ENCODE results near the gene C16orf96.

C16orf96 gene

DNA sequence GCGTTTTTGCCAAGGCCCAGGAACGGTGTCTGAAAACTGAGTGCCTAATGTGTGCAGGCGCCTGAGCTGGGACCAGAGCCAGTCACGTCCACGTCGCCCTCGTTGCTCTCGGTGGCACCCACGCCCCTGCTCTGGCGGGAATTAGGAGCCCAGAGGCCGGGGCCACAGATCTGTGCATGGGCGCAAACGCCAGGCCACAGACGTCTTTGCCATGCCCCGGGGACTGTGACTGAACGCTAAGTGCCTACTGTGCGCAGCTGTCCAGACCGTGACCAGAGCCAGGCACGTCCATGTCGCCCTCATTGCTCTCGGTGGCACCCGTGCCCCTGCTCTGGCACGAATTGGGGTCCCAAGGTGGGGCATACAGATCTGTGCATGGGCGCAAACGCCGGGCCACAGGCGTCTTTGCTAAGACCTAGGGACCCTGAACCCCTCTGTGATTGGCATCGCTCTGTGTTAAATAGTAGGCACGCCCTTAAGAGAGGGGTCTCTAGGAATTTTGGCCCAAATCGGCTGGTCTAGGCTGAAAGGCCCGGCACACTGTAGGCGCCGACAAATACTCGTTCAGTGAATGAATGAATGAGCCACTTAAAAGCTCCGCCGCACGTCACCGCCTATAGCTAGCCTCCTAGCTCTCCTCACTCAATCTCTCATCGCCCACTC, 59.4 kb downstream of the C16orf96 start:
- in situ Hi-C loops (cut with MboI; ENCODE audit: low sequenced_read_pairs), result no loop called here

DNA sequence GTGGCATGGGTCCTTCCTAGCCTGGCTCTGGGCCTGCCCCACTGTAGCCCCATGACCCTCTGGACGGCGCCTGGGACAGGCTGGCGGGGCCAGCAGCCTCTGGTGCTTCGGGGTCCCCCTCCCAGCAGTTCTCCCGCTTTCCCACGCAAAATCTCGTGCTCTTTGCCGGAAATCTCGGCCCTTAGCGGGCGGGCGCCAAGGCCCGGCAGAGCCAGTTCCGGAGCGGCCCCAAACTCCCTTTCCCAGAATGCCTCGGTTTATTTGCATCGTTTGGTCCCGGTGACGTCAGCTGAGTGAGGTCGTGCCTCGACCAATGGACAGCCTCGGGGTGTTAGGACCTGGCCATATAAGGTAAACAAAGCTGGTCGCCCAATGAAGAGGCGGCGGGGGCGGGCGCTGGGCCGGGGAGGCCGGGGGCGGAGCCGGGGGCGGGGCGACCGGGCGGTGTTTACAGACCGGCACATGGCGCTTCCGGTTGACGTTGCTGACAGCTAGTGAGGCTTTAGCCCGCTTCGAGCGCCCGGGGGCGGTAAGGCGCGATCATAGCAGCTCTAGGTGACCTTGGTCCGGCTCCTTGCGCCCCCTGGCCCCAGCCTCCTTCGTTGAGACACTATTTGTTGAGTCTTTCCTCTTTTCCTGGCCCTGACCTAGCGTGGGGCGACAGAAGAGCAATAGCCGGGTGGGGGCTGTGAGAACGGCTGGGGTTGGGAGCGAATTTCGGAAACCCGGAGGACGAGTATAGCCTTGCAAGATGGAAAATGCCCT, 60.1 kb downstream of the C16orf96 start:
- in situ Hi-C loops (cut with MboI; ENCODE audit: low sequenced_read_pairs), result no loop called here

DNA sequence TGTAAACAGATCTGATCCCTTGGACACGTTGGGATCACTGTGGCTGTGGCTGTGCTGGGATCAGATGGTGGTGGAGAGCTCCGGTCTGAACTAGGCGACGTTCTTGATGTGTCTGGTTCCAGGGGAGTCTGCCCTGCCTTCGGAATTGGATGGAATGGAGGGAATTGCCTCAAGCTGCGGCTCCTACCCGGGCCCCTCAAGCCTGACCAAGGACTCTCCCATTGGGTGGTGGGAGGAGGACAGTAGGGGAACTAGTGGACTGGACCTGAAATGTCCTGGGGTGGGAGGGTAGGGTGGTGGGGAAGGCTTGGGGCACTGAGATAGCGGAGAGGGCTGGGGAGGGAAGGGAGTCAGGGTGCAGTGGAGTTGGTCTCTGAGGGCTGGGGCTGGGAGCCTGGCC, 61.7 kb downstream of the C16orf96 start:
- in situ Hi-C loops (cut with MboI; ENCODE audit: low sequenced_read_pairs), result no loop called here

DNA sequence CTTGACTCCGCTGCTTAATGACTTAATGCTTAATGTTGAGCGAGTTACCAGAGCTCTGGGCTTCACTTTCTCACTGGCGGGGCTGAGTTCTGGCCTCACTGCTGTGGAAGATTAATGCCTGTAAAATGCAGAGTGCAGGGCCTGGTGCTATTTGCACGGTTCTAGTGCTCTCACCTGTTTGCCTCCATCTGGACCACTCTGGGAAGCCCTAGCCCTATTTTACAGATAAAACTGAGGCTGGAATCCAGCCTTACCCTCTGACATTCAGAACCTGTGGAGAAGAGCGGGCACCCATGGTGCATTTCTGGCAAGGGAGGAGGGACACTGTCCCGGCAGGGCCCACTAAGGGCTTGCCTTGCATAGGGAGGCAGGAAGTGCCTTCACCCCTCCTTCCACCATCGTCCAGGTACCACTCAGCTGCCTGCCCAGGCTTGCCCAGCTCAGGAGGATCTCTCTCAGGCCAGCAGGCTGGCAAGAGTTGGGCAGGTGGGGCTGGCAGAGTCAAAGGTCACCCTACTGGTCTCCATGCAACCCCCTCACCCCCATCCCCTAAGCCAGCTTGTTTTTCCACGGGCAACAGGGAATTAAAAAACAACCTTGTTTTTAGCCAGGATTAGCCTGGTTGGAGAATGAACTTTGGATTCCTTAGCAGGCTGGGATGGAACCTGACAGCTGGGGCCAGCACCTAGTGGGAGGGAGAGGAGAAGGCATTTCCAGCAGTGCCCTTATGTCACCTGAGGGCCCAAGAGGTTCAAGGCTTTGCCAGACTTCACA, 62.7 kb downstream of the C16orf96 start:
- in situ Hi-C loops (cut with MboI; ENCODE audit: low sequenced_read_pairs), result no loop called here

DNA sequence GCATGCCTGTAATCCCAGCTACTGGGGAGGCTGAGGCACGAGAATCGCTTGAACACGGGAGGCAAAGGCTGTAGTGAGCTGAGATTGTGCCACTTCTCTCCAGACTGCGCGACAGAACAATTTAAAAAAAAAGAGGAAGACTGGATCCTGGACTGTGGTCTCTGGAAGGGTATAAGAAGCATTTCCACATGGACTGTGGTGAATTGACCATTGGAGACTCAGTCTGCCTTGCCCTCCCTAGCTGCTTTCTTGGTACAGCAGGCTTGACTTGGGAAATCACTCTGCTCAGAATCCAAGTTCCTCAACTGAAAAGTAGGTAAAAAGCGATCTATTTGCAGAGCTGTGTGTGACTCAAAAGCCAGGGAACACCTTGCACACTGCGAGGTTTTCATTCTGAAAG, 67.5 kb downstream of the C16orf96 start:
- in situ Hi-C loops (cut with MboI; ENCODE audit: low sequenced_read_pairs), result no loop called here

DNA sequence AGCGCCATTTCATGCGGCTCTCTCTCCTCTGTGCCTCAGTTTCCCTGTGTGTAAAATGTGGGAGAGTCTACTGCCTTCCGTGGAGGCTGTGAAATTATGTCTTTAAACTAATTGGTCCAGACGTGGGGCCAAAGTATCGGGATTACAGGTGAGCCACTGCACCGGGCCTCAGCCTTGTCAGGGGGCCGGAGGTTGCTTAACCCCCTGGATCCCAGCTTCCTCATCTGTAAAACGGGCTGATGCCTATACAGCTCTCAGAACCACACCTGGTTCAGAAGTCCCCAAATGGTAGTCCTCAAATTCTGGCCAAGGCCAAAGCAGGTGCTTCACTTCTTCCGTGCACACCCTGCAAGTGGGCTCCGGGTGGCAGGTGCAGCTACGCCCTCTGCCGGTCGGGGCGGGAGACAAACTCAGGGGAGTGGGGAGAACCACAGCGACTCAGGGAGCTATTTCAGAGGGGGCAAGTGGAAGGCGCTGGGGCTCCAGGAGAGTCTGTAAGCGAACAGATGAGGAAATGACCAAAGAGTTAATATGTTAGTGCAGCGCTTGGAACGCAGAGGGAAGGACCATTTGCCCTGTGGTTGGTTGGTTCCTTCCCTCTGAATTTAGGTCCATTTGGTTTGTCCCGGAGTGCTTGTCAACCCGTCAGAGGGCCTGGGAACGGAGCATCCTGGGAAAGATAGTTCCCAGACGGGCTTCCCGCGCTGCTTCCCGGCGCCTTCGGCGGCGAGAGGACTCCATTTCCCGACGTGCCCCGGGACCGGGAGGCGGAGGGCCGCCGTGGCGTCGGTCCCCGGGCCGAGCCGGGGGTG, 68.1 kb downstream of the C16orf96 start, which contains the start of gene MGRN1:
TSS of gene MGRN1 (plus strand) at position 812 of the 812 bp plus-strand sequence. CDS start 135 bp downstream, outside the sequence.
- in situ Hi-C loops (cut with MboI; ENCODE audit: low sequenced_read_pairs), result no loop called here

DNA sequence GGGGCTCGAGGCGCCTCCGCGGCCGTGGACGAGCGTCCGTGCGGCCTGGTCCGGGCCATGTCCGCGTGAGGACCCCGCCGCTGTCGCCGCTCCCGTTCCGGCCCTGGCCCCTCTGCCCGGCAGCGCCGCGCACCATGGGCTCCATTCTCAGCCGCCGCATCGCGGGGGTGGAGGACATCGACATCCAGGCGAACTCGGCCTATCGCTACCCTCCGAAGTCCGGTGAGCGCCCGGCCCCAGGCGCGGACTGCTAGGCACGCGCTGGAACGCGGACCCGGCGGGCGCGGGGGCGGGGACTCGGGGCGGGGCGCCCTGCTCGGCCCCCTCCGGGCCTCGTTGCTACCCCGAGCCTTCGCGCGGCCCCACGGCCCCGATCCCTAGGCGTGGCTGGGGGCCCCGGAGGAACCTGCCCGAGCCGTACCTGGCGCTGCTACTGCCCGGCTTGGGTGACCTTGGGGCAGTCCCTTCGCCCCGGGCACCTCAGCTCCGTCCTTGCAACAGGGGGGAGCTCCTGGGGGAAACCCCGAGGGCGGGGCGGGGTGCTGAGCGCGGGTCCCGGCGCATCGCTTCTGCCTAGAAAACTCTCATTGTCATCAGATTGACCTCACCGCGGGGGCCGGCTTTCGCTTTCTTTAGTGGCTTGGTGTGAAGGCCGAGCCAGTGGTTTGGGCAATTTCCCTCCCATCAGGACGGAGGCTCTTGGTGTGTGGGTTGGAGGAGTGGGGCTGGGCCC, 68.9 kb downstream of the C16orf96 start:
- in situ Hi-C loops (cut with MboI; ENCODE audit: low sequenced_read_pairs), result no loop called here

DNA sequence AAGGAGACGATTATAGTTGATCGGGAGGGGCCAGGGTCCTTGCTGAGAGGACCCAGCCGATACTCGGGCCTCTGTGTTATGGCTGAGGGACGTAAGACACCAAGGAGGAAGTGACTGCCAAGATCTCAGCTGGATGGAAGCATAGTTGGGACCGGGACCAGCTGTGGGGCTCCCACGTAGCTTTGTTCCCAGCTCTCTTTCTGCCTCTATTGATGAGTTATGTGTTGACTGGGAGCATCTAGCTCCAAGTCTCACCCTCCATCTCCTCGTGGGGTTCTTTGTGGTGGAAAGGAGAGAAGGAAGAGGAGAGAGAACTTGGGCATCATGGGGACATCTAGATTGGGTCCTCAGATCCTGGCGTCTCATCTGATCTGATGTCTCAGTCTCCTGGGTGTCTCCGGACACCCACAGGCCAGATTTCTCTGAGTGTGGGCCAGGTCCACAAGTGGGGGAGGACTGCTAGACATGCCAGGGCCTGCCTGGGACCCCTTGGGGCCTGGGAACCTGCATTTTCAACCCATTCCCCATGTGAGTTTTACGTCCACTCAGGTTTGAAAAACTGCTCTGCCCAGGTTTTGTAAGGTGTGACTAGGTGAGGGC, 69.5 kb downstream of the C16orf96 start:
- in situ Hi-C loops (cut with MboI; ENCODE audit: low sequenced_read_pairs), result no loop called here

DNA sequence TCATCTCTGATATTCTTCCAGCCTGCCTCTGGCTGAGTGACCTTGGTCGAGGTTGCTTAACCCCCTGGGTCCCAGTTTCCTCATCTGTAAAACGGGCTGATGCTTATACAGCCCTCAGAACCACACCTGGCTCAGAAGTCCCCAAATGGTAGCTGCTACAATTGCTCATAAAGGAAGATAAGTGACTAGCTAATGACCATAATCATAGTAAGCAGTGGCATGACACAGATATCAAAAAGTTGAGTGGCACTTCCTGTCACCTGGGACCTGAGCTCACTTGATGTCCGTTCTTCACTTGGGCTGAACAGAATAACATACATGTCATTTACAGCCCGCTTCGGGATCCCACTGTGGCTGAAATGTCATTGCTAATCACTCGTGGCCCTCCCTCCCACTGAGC, 70.3 kb downstream of the C16orf96 start:
- in situ Hi-C loops (cut with MboI; ENCODE audit: low sequenced_read_pairs), result no loop called here

DNA sequence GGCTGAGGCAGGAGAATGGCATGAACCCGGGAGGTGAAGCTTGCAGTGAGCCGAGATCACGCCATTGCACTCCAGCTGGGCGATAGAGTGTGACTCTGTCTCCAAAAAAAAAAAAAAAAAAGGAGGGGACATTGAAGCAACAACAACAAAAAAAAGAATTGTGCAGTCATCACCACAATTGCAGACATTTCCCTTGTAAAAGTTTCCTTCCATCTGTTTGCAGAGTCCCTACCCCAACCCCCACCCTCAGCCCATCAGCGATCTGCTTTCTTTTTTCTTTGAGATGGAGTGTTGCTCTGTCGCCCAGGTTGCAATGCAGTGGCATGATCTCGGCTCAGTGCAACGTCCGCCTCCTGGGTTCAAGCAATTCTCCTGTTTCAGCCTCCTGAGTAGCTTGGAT, 72.1 kb downstream of the C16orf96 start:
- in situ Hi-C loops (cut with MboI; ENCODE audit: low sequenced_read_pairs), result no loop called here

DNA sequence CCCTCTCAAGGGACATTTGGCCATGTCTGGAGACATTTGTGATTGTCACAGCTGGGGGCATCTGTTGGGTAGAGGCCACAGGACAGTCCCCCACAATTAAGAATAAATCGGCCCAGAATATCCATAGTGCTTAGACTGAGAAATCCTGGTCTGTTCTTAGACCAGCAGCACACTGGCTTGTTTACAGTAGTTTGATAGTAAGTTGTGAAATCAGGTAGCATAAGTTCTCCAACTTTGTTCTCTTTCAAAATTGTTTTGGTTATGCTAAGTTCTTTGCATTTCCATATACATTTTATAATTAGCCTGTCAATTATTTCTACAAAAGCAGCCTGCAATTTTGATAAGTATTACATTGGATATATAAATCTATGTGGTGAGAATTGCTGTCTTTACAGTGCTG, 75.3 kb downstream of the C16orf96 start:
- in situ Hi-C loops (cut with MboI; ENCODE audit: low sequenced_read_pairs), result no loop called here

DNA sequence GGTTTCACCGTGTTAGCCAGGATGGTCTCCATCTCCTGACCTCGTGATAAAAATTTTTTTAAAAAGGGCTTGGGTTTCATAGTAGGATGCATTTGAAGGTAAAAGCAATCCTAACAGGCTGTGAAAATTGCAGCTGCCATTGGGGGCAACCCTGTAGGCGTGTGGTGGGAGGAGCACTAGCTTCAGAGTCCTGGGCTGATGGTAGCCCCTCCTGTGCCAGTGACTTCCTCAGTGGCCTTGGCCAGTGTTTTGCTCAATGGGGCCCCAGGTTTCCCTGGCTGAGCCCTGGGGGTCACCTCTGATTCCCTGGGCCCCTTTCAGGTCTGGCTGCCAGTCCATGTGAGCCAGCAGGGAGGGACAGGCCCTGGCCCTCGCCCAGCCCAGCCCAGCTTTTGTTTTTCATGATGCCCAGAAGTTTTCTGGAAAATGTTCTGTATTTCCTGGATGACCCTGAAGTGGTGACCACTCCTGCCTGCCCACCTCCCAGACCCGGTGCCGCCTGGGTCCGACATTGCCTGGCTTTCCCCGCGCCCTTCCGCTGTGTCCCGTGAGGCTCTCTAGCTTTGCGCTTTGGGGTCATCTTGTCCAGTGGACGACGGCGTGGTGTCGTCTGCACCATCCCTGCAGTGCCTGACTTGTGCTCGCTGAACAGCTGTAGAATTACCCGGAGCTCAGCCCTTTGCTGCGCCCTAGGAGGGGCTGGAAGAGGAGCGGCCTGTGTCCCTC, 77.9 kb downstream of the C16orf96 start:
- in situ Hi-C loops (cut with MboI; ENCODE audit: low sequenced_read_pairs), result no loop called here

DNA sequence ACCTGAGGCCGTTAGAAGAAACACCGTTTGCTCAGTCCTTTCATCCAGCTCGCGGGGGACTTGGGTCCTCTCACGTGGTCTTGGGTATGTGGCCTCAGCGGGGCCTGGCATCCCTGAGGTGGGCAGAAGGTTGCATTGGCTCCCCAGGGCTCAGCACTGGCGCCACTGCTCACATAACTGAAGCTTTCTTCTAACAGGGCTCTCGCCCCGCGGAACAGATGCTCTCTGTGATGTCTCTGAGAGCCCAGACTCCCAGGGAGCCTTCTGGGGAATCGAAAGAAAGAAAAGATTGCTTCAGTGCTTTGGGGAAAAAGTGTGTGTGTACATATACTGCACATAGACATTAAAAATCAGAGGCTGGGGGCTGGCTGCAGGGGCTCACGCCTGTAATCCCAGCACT, 78.6 kb downstream of the C16orf96 start:
- in situ Hi-C loops (cut with MboI; ENCODE audit: low sequenced_read_pairs), result no loop called here

DNA sequence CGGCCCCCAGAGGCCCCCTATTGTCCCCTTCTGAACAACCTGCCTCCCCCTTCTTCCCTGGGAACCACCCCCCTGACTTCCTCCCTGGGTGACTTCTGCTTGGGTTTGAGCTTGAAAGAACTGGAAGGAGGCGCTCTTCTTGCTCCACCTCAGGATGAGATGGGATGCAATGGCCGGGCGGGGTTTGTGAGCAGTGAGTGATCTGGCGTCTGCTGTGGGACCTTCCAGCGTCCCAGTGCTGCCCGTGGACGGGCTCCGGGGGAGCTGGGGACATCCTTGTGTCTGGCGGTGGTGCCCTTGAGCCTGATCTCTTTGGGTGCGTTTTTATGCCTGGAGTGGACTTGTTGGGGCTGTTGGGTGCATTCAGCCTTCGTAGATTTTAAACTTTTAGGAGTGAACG, 80.1 kb downstream of the C16orf96 start:
- in situ Hi-C loops (cut with MboI; ENCODE audit: low sequenced_read_pairs), result no loop called here

DNA sequence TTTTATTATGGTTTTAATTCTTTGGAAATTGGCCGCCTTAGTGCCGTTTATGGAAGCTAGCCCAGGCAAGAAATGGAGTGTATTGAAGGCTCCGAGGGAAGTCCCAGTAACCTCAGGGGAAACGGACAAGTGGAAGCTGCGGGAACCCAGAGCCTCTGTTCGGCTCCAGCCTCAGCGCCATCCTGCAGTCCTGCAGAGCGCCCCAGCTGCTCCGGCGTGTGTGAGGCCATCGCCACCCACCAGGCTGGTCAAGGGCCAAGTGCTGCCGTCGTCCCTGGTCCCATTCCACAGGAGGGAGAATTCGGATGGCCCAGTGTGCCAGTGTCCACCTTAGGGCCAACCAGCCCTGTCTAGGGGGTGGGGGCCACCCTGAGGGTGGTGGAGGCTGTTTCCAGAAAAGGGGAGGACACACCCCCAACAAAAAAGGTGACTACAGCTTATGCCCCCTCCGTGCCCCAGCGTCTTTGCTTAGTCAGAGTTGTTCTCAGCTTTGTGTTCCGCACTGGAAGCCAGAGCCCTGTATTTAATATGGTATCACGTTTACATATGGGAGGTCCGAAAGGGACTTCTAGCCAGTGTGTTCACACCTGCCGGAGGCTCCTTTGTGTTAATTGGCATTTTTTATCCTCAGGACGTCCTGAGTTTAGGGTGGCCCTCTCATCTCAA, 81.5 kb downstream of the C16orf96 start:
- in situ Hi-C loops (cut with MboI; ENCODE audit: low sequenced_read_pairs), result no loop called here

DNA sequence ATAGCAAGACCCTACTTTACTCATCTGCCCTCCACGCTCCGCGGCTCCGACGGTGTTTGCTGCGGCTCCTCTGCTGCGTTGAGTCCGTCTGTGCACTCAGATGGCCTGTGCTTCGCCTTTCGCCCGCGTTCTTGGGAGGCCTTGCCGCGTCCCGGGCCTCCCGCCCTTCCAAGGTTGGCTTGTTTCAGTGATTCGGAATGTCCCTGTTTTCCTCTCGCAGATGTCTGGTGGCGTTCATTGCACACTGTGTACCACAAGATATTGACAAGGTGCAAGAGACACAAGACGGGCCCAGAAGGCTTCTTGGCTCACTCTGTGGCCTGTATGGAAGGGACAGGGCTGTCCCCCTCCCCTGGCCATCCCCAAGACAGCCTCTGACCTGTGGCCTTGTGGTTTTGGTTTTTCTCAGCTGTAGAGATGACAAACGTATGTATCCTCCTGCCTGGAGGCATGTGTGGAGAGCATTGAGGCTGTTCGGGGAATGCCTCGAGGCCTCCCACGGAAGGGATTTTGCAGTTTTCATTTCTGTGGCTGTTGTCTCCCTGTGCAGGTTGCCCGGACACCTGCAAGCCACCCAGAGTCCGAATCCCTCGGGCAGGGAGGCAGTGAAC, 83.9 kb downstream of the C16orf96 start:
- in situ Hi-C loops (cut with MboI; ENCODE audit: low sequenced_read_pairs), result no loop called here

DNA sequence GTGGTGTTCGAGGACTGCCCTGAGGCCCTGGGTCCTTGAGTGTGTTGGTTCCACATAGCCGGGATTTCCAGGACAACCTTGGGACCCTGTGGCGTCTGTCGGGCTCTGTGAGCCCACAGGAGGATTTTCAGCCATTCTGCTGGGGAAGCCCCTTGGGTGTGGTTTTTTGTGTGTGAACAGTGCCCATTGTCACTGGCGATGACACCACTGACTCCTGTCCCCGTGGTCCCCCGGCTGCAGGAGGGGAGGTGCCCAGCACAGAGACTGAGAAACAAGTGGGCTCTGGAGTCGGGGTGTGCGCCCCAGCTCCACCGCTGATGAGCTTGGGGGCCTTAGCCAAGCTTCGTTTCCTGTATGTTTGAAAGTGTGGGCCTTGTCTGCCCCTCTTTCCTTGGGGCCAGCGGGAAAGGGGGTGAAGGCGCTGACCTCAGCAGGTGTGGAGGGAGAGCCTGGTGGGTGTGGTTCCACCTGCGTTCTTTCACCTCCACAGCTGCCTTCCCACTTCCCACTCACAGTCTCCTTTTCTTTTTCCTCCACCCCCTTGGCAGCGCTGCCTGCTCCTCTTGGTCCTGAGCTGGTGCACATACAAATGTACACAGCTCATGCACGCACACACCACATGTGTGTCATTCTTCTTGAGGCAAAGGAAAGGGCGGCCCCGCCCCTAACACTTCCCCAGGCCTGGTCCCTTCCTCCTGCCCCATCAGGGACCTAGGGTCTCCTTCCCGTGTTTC, 84.6 kb downstream of the C16orf96 start:
- in situ Hi-C loops (cut with MboI; ENCODE audit: low sequenced_read_pairs), result no loop called here

DNA sequence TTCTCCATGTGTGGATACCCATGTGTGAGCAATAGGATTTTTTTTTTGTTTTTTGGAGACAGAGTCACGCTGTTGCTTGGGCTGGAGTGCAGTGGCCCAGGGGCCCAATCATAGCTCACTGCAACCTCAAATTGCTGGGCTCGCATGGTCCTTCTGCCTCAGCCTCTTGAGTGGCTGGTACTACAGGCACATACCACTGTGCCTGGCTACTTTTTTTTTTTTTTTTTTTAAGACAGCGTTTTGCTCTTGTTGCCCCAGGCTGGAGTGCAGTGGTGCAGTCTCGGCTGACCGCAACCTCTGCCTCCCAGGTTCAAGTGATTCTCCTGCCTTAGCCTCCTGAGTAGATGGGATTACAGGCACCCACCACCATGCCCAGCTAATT, 85.2 kb downstream of the C16orf96 start:
- in situ Hi-C loops (cut with MboI; ENCODE audit: low sequenced_read_pairs), result no loop called here
